HG03039 (cell line): ENCODE results near the gene TAAR8.
"Not testable (repeated sequence)": the region's sequence is repeated elsewhere in the genome, so short reads cannot be mapped to it uniquely, and the experiment has no call there.

ENCODE experiments used
- ATAC-seq: cut with Tn5 transposase; IDR thresholded peaks from one replicate; pipeline ENCODE4 v1.9.1; 2021; ENCODE audit warnings: mild to moderate bottlenecking, moderate library complexity; ENCODE audit not compliant: unreplicated experiment

The TAAR8 gene, protein sequence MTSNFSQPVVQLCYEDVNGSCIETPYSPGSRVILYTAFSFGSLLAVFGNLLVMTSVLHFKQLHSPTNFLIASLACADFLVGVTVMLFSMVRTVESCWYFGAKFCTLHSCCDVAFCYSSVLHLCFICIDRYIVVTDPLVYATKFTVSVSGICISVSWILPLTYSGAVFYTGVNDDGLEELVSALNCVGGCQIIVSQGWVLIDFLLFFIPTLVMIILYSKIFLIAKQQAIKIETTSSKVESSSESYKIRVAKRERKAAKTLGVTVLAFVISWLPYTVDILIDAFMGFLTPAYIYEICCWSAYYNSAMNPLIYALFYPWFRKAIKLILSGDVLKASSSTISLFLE

DNA sequence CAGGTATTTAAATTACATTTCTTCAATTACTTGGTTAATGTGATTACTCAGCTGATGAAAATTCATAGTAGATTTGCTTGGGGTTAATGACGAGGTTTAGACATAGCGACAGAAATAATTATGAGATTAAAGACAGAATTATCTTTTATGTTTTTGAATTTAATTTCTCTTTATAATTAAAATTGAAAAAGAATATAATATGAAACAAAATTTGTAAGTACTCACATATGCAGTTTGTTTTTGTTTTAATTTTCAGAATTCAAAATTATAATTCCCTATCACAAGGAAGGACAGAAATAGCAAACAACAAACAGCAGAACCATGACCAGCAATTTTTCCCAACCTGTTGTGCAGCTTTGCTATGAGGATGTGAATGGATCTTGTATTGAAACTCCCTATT, at the start of gene TAAR8:
Gene TAAR8, plus strand, starts transcription at position 301 of the 400 bp plus-strand sequence. Its CDS starts 21 bp downstream, at position 322.
- no peak for ATAC-seq

GRCh38 chr6:132504757-132505156, 47.7 kb upstream of the TAAR8 start:
- ATAC-seq, result no peak

DNA sequence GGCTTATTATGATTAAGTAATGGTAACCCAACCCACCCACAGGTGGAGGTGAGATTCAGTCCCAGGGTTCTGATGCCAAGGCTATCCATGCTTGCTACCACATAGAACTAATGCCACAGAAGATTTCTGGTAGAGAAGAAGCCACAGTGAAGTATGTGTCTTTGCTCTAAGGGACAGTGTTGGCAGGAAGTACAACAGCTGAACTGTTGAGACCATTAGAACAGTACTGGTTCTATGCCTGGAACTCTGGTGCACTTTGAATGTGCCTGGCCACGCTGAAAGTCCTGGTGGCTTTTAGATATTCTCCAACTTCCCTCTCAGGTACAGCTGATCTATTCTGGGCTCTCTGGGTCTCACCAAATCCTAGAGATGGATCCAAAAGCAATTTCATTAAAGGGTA, 47.3 kb upstream of the TAAR8 start:
- no peak for ATAC-seq

- no peak for ATAC-seq
These were observed 46.0 kb upstream of the TAAR8 start for GRCh38 chr6:132506461-132506860.

DNA sequence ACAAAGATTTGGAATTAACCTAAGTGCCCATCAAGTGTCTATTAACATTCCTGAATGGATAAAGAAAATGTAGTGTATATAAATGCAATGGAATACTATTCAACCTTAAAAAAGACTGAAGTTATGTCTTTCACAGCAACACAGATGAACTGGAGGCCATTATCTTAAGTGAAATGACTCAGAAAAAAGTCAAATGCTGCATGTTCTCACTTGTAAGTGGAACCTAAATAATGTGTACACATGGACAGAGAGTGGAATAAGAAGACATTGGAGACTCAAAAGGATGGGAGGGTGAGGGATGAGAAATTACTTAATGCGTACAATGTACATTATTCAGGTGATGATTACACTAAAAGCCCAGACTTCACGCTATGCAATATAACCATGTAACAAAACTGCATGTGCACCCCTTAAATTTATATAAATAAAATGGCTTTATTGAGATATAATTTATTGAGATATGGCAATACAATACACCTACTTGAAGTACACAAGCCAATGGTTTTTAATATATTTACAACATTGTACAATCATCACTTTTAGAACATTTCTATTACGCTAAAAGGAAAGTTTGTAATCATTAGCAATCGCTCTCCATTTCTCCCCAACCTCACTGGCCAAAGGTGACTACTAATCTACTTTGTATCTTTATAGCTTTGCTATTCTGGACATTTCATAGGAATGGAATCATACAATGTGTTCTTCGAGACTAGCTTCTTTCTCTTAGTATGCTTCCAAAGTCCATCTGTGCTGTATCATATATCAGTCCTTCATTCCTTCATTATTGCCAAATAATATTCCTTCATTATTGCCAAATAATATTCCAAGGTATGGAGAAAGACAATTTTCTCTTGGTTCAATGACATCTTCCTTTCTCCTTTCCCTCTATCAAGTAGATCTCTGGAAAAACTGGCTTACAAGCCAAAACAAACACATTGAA, 45.3 kb upstream of the TAAR8 start:
- no peak for ATAC-seq

DNA sequence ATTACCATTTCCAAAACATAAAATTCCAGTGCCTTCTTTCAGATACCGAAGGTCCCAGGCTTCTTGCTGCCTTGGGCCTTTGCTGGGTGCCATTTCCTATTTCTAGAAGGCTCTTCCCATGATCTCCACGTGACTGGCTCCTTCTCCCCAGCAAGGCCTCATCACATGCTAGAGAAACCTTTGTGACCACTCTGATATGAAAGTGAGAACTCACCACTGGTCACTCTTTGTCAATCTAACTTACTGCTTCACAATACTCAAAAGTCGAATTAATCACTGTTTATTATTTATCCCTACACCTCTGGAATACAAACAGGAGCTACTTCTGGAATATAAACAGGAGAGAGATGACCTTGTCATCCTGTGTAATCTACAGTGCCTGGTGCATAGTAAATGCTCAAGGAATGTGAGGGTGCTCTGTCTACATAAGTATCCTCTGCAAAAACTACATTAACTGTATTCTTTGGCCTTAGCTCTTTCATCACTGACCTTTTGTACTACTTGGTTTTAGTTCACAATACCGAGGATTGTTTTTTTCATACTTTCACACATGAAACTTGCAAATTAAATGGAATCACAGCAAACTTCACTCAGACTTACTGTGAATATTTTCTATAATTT, 41.2 kb upstream of the TAAR8 start:
- no peak for ATAC-seq

DNA sequence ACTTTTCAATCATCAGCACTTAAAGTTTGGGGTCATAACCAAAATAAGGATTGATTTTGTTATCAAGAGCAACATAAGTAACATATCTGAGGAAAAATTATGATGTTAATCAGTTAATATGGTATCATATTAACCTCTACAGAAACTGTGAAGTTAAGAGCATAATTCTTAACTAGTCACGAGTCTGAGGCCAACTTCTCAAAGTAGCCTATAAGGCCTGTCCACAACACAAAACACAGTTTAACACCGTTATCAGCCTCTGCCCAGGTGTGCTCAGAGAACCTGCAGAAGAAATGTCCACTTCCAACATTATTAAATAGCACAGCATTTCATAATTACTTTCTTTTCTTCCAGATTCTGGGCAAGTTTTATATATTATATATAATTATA, 40.6 kb upstream of the TAAR8 start:
- no peak for ATAC-seq

- ATAC-seq, result no peak
These were observed 40.2 kb upstream of the TAAR8 start for GRCh38 chr6:132512342-132512637.

DNA sequence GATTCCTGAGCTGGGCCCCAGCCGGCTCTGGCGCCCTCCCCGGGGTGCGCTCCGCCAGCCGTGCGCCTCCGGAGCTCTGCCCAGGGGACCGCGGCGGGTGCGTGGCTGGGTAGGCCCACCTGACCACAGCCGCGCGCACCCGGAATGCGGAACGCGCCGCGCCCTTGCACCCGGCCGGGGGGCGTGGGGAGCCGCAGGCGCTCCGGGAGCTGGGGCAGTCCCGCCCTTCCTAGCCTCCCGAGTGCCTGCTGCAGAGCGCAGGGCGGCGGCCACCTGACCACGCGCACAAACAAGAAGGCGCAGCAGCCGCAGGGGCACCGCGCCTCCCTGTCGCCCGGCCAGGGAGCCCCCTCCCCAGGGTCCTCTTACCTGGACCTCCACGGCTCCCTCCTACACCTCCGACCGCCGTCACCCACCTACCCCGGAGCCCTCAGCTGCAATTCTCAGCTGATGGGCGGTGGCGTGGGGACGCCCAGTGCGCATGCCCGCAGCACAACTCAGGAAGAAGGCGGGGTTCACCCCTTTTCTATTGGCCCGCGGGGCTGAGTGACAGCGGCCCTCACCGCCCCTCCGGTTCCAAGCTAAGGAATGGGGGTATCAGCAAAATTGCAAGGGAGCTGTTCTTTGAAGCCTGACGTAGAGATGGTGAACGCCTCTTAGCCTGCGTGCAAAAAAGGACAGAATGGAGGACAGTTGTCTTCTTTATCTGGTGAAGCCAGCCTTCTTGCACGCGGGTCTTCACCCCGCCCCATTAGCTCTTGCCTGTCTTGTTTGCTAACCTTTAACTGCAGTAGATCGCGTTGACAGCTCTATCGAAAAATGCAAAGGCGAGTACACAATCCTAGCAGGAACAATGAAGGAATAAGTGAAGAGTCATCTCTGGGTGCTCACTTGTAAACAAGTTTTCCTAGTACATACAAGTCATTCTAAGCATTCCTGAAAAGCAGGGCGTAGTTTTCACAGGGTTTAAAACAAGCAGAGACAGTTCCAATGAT, 39.5 kb upstream of the TAAR8 start, which contains the start of gene STX7:
Gene STX7, minus strand, starts transcription at position 479 of the 995 bp plus-strand sequence. CDS start 9,586 bp downstream, outside the sequence.
- ATAC-seq, result peak; percentile 90

DNA sequence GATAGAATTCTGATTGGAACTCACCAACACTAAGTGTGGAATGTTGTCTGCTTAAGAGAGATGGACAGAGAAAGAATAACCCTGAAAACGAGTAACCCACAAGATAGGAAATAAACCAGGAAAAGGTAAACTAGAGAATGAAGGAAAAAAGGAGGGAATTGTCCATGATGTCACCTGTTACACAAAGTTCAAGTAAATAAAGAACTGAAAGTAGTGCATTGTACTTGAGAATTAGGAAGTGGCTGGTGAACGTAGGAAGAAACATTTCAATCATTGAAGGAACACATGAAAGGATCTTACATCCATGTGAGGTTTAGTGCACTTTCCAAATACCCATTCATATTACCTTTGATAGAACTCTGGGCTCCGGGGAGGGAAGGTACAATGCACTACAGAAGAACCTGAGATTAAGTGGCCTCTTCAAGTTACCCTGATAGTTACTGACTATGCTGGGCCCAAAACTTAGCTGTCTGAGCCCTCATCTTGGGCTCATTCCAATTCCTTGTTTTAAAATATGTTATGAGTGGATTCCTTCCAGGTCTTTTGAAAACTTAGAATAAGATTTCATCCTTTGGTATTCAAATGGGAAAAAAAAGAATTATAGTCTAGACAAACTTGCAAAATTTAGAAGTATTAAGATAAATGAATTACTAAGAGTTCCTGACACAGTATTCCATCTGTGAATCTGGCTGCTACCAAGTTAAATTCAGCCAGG, 38.5 kb upstream of the TAAR8 start:
- ATAC-seq, result no peak

- no peak for ATAC-seq
These were observed 37.1 kb upstream of the TAAR8 start for GRCh38 chr6:132515386-132515785.

- ATAC-seq, result no peak
These were observed 31.5 kb upstream of the TAAR8 start for GRCh38 chr6:132520953-132521352.

DNA sequence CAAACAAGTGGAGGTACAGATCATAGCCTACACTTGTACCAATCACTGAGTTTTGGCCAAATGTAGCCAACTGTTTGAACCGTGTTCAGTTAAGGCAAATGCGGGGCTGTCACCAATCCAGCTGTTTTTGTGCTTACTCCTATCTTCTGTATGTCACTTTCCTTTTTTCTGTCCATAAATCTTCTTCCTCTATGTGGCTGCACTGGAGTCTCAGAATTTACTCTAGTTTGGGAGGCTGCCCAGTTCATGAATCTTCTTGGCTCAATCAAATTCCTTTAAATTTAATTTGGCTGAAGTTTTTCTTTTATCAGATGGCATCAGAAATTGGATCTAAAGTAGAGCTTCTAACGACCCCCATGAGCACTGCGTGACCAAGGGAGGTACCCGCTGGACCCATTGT, 27.8 kb upstream of the TAAR8 start:
- ATAC-seq, result no peak

- no peak for ATAC-seq
These were observed 26.6 kb upstream of the TAAR8 start for GRCh38 chr6:132525866-132526265.

DNA sequence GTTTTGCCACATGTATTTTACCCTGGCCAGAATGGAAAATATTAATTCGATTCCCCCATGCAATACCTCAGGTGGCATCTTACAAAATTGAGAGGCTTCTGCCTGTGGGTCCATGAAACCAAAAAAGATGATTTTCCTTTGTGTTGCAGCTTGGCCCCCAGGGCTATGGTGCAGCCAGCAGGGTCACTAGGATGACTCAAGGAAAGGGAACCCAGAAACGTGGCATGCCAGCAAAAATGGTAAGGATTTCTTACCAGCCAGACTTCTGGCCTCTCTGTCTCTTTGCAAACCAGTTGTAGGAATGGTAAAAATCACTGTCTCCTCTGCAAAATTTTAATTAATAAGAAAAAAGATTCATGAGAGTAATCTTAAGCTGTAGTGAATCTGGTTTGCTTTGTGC, 26.0 kb upstream of the TAAR8 start:
- no peak for ATAC-seq

- ATAC-seq, result no peak
These were observed 24.7 kb upstream of the TAAR8 start for GRCh38 chr6:132527791-132528190.

DNA sequence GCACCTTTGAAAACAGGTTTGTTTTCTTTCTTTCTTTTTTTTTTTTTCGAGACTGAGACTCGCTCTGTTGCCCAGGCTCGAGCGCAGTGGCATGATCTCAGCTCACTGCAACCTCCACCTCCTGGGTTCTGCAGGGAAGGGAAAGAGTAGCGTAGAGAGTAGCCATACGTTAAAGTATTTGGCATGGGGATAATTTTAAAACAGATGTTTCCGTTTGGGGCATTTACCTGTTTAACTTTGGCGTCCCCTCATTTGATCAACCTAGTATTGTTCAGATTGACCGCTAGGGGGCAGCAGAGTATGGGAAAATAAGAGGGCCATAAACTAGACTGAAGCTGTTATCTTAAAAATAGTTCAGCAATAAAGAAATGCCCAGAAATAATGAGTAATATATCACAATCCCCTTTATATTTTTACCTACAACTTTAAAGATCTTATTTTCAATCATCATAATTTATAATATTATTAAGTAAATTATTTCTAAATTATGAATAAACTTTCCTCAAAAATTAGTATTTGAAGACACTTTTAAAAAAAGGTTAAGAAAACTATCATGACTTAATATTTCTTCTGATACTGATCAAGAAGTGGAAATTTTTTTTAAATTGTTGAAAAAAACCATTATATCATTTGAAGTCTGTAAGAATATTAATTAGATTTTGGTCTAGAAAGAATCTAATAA, 22.0 kb upstream of the TAAR8 start:
- ATAC-seq, result no peak

DNA sequence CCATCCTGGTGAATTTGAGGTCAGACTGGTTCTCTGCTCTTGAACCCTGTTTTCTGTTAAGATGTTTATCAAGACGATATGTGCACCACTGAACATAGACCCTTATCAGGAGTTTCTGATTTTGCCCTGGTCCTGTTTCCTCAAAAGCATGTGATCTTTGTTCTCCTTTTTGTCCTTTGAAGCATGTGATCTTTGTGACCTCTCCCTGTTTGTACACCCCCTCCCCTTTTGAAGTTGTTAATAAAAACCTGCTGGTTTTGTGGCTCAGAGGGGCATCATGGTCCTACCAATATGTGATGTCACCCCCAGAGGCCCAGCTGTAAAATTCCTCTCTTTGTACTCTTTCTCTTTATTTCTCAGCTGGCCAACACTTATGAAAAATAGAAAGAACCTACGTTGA, 17.9 kb upstream of the TAAR8 start:
- not testable (repeated sequence) for ATAC-seq

DNA sequence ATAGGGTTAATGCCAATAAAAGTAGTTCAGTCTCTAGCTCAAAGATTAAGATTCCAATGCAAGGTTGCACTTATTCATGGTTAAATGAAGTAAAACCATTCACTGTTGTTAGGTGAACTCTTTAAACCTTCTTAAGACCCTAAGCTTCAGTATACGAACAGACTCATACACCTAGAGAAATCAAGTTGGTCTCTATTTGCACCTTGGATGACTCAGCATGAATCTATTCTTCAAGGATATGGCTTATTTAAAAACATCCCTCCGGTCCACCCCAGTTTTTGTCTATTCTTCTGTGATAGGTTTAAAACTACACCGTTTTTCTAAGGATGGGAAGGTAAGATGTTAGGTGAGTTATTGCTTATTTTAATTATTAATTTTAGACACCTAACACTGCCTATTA, 15.3 kb upstream of the TAAR8 start:
- ATAC-seq, result no peak
